ENCODE results near the gene MED6. TPM values are rescaled to one million over a fixed set of nuclear protein-coding genes. Genes with fewer than 3 reads are reported as not detected.
A peak's percentile ranks its signal among the peaks of the same experiment; 100 is the strongest.

MED6 gene
- total RNA-seq, 4 donors from 2014 or later: 19.5 to 21.7 (median 20.5) TPM

- intact Hi-C loops (cut with DNase I): loop anchor here (10.0 kb wide), 1 partner anchor 93 kb away; no protein-coding TSS in a partner anchor
- 39% methylated on average over 3 of the region's 3 CpGs for WGBS
- Histone ChIP-seq H3K4me1 (no peaks in the 10 kb centered on the region), H3K27me3 (no peaks in the 10 kb centered on the region), H3K4me3 (no peak overlapping the region), H3K36me3 (no peaks in the 10 kb centered on the region), H3K9me3 (peaks cover 0 to 23% (median 11%) of the 10 kb centered on the region in 4 donors), H3K27ac (replicated peaks in 1 of 4) (no peak overlapping the region)
- no peak for DNase-seq (ENCODE audit: extremely low spot score)
- TF ChIP-seq, protein P1, sequence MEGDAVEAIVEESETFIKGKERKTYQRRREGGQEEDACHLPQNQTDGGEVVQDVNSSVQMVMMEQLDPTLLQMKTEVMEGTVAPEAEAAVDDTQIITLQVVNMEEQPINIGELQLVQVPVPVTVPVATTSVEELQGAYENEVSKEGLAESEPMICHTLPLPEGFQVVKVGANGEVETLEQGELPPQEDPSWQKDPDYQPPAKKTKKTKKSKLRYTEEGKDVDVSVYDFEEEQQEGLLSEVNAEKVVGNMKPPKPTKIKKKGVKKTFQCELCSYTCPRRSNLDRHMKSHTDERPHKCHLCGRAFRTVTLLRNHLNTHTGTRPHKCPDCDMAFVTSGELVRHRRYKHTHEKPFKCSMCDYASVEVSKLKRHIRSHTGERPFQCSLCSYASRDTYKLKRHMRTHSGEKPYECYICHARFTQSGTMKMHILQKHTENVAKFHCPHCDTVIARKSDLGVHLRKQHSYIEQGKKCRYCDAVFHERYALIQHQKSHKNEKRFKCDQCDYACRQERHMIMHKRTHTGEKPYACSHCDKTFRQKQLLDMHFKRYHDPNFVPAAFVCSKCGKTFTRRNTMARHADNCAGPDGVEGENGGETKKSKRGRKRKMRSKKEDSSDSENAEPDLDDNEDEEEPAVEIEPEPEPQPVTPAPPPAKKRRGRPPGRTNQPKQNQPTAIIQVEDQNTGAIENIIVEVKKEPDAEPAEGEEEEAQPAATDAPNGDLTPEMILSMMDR (IDR thresholded peaks at IDR 0.05): peak; percentile 33 to 48 (median 34)
- TF ChIP-seq POLR2AphosphoS5 (IDR thresholded peaks at IDR 0.05) (no peak), EP300 (IDR thresholded peaks at IDR 0.05) (no peak), POLR2A (IDR thresholded peaks at IDR 0.05; ENCODE audit: low read depth) (no peak)
These were observed 21.8 kb upstream of the MED6 start for GRCh38 chr14:70622111-70622712.

DNA sequence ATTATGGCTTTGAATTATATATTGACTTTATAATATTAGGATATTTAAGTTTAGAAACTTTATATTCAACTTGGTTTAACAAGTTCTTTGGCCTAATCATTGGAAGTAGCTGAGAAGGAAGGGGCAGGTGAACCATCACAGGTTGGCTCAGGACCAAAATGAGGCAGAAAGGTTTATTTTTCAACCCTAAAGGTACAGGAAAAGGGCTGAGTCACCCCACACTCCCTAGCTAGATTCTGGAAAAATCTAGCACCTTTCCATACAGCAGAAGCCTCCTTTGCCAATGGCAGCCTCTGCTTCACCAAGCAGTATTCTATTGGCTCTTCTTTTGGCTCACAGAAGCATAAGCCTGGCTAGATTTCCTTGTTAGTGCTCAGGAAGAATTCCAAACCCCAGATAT lies 19.3 kb upstream of the MED6 start:
- intact Hi-C loops (cut with DNase I): loop anchor here (10.0 kb wide), 1 partner anchor 95 kb away; no protein-coding TSS in a partner anchor
- peaks cover 0 to 6% (median 0%) of the 10 kb centered on the region in 4 donors for H3K9me3 ChIP-seq
- H3K4me1 ChIP-seq: no peaks in the 10 kb centered on the region
- no peak for DNase-seq (ENCODE audit: extremely low spot score)
- no peak overlapping the region for H3K4me3 ChIP-seq
- TF ChIP-seq EP300 (IDR thresholded peaks at IDR 0.05) (no peak), POLR2AphosphoS5 (IDR thresholded peaks at IDR 0.05) (no peak), POLR2A (IDR thresholded peaks at IDR 0.05; ENCODE audit: low read depth) (no peak)
- TF ChIP-seq, protein P1 (IDR thresholded peaks at IDR 0.05): no peak
- H3K36me3 ChIP-seq: no peaks in the 10 kb centered on the region
- H3K27me3 ChIP-seq: no peaks in the 10 kb centered on the region
- H3K27ac ChIP-seq (replicated peaks in 1 of 4): no peak overlapping the region

- Histone ChIP-seq H3K4me3 (no peak overlapping the region), H3K36me3 (no peaks in the 10 kb centered on the region), H3K27ac (replicated peaks in 1 of 4) (no peak overlapping the region), H3K27me3 (peaks cover 0 to 10% (median 0%) of the 10 kb centered on the region in 4 donors), H3K9me3 (peaks cover 0 to 6% (median 0%) of the 10 kb centered on the region in 4 donors), H3K4me1 (no peaks in the 10 kb centered on the region)
- DNase-seq (ENCODE audit: extremely low spot score): no peak
- no peak for TF ChIP-seq EP300 (IDR thresholded peaks at IDR 0.05)
- TF ChIP-seq POLR2AphosphoS5 (IDR thresholded peaks at IDR 0.05): no peak
- 74% methylated on average over 2 of the region's 2 CpGs for WGBS
- intact Hi-C loops (cut with DNase I): no loop called here
These were observed 17.9 kb upstream of the MED6 start for GRCh38 chr14:70618314-70618713.

- H3K4me3 ChIP-seq: no peak overlapping the region
- H3K27me3 ChIP-seq: peaks cover 0 to 17% (median 0%) of the 10 kb centered on the region in 4 donors
- intact Hi-C loops (cut with DNase I): no loop called here
- H3K9me3 ChIP-seq: no peaks in the 10 kb centered on the region
- no peaks in the 10 kb centered on the region for H3K36me3 ChIP-seq
- 91% methylated on average over 3 of the region's 3 CpGs for WGBS
- no peak for DNase-seq (ENCODE audit: extremely low spot score)
- TF ChIP-seq POLR2AphosphoS5 (IDR thresholded peaks at IDR 0.05) (no peak), EP300 (IDR thresholded peaks at IDR 0.05) (no peak), POLR2A (IDR thresholded peaks at IDR 0.05; ENCODE audit: low read depth) (no peak)
- TF ChIP-seq, protein P1 (IDR thresholded peaks at IDR 0.05): no peak
- no peaks in the 10 kb centered on the region for H3K4me1 ChIP-seq
- no peak overlapping the region for H3K27ac ChIP-seq (replicated peaks in 1 of 4)
These were observed 16.2 kb upstream of the MED6 start for GRCh38 chr14:70616646-70617045.

DNA sequence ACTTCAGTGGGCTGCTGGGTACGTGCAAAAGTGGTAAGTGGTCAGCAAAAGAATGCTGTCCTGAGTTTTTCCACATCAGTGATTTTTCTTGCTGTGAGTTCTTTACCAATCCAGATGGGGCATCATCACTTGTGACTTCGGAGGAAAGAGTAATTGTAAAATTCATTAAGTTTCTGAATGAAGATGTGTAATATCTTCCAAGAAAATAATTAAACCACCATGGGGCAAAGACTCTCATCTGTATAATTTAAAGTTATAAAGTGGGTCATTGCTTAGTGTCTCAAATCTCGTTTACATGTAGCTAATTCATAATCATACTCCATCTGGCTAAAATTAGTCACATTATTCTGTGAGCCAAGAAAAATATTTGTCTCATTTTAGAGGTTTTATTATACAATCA lies 10.8 kb upstream of the MED6 start:
- intact Hi-C loops (cut with DNase I): no loop called here
- WGBS: 68% methylated on average over 3 of the region's 3 CpGs

More for the DNA sequence above, 10.8 kb upstream of the MED6 start:
- TF ChIP-seq POLR2AphosphoS5 (IDR thresholded peaks at IDR 0.05): no peak
- no peak for TF ChIP-seq POLR2A (IDR thresholded peaks at IDR 0.05; ENCODE audit: low read depth)
- TF ChIP-seq, protein P1 (IDR thresholded peaks at IDR 0.05): no peak
- TF ChIP-seq EP300 (IDR thresholded peaks at IDR 0.05): no peak
- Histone ChIP-seq H3K27me3 (peaks cover 0 to 47% (median 2%) of the 10 kb centered on the region in 4 donors), H3K4me3 (no peak overlapping the region), H3K9me3 (no peaks in the 10 kb centered on the region), H3K36me3 (no peaks in the 10 kb centered on the region), H3K4me1 (no peaks in the 10 kb centered on the region), H3K27ac (replicated peaks in 1 of 4) (no peak overlapping the region)
- no peak for DNase-seq (ENCODE audit: extremely low spot score)

All from esophagus muscularis mucosa (tissue), 4 donors.